ENCODE data around the gene CCDC187. TPM values are rescaled to one million over a fixed set of nuclear protein-coding genes. Genes with fewer than 3 reads are reported as not detected.
A peak's percentile ranks its signal among the peaks of the same experiment; 100 is the strongest.

Gene CCDC187
- total and polyA plus RNA-seq, 4 donors = 2.0 to 16.8 (median 6.8) TPM

DNA sequence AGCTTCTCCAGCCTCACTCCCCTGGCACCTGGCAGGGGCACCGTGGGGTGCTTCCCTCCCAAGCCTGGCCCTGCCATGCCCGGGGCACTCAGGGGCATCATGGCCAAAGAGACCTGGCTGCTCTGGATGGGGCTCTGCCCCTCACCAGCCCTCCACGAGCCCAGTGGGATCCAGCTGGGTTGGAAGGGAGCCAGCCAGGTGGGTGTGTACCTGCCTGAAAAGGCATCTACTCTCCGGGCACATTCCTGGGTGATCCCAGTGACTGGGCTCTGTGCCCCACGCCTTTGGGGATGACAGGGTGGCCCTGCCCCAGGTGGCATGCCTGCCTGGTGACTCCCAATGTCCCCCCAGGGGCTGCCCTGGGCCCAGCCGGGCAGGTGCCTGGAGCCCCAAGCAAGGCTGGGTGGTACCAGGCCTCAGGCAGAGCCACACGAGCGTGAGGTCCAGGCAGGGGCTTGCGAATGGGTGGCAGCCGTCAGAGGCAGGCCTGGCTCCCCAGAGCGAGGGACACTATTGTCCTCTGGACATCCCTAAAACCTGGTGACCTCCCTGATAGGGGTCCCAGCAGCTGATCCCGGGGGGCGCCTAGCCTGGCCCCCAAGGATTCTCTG, 24.2 kb upstream of the CCDC187 start:
- DNase-seq (peak in 2 of 3 donors; percentile 50 to 72), ATAC-seq (ENCODE audit: insufficient read depth, low FRiP score) (no peak)
- Histone ChIP-seq H3K27ac (ENCODE audit: low read depth in 1 of 2, low read length in 1 of 2) (peak overlapping the region; percentile 28 to 41), H3K27me3 (ENCODE audit: control insufficient read depth in 3 of 3, insufficient read depth in 3 of 3, low read length in 2 of 3) (no peaks in the 10 kb centered on the region), H3K9ac (ENCODE audit: insufficient read depth in 1 of 2, low read length in 2 of 2) (peak overlapping the region; percentile 46 to 76), H3K9me3 (ENCODE audit: control insufficient read depth in 4 of 4, insufficient read depth in 3 of 4, low read length in 3 of 4) (no peaks in the 10 kb centered on the region), H3K4me1 (ENCODE audit: control insufficient read depth in 5 of 5, insufficient read depth in 5 of 5, low read length in 5 of 5) (peaks cover 10 to 59% (median 28%) of the 10 kb centered on the region in 5 donors), H3K4me3 (peak overlapping the region; percentile 63), H3K36me3 (ENCODE audit: control insufficient read depth in 4 of 4, insufficient read depth in 4 of 4, low read length in 4 of 4) (peaks cover 0 to 5% (median 2%) of the 10 kb centered on the region in 4 donors)
- WGBS, 2 donors = 15 to 22% methylated on average over 13 of the region's 13 CpGs
- TF ChIP-seq, protein P1, sequence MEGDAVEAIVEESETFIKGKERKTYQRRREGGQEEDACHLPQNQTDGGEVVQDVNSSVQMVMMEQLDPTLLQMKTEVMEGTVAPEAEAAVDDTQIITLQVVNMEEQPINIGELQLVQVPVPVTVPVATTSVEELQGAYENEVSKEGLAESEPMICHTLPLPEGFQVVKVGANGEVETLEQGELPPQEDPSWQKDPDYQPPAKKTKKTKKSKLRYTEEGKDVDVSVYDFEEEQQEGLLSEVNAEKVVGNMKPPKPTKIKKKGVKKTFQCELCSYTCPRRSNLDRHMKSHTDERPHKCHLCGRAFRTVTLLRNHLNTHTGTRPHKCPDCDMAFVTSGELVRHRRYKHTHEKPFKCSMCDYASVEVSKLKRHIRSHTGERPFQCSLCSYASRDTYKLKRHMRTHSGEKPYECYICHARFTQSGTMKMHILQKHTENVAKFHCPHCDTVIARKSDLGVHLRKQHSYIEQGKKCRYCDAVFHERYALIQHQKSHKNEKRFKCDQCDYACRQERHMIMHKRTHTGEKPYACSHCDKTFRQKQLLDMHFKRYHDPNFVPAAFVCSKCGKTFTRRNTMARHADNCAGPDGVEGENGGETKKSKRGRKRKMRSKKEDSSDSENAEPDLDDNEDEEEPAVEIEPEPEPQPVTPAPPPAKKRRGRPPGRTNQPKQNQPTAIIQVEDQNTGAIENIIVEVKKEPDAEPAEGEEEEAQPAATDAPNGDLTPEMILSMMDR (IDR thresholded peaks at IDR 0.05; ENCODE audit: control extremely low read depth, extremely low read depth) = no peak

DNA sequence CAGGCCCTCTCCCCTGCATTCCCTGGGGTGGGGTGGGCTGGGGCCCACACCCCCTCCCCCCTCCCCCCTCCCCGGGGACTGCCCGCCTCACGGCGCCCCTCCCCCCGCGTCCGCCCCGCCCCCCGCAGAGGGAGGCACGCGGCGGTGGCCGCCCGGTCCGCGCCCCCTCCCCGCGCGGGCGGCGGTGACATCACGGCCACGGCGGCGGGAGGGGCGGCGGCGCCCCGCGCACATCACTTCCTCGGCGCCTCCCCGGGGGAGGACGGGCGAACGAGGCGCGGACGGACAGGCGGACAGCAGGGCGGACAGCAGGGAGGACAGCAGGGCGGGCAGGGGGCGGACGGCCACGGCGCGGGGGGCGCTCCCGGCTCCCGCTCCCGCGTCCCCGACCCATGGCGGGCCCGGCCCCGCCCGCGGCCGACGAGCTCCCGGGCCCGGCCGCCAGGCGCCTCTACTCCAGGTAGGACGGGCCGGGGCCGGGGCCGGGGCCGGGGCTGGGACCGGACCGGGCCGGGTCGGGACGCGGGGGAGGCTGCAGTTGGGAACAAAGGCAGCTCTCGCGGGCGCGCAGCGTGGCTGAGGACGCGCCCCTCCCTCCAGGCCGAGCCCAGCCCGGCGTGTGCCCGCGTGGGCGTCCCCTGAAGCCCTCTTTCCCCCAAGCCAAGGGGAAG, 23.5 kb upstream of the CCDC187 start, which contains the start of gene GPSM1:
TSS of gene GPSM1 (plus strand) at position 236 of the 671 bp plus-strand sequence. CDS start at position 393, 157 bp downstream.
- DNase-seq (peak; percentile 71 to 85 (median 77)), ATAC-seq (ENCODE audit: insufficient read depth, low FRiP score) (peak; percentile 9)
- no peaks in the 10 kb centered on the region for H3K9me3 ChIP-seq (ENCODE audit: control insufficient read depth in 4 of 4, insufficient read depth in 3 of 4, low read length in 3 of 4)
- TF ChIP-seq, protein P1 (IDR thresholded peaks at IDR 0.05; ENCODE audit: control extremely low read depth, extremely low read depth) = no peak
- 0 to 1% methylated on average over 25 to 80 of the region's 88 CpGs for WGBS, 2 donors
- H3K4me3 ChIP-seq = peak within 1 kb of the TSS; percentile 63
- peaks cover 10 to 59% (median 28%) of the 10 kb centered on the region in 5 donors for H3K4me1 ChIP-seq (ENCODE audit: control insufficient read depth in 5 of 5, insufficient read depth in 5 of 5, low read length in 5 of 5)
- H3K36me3 ChIP-seq (ENCODE audit: control insufficient read depth in 4 of 4, insufficient read depth in 4 of 4, low read length in 4 of 4) = peaks cover 0 to 4% (median 1%) of the 10 kb centered on the region in 4 donors
- no peaks in the 10 kb centered on the region for H3K27me3 ChIP-seq (ENCODE audit: control insufficient read depth in 3 of 3, insufficient read depth in 3 of 3, low read length in 2 of 3)
- peak within 1 kb of the TSS; percentile 67 to 87 for H3K27ac ChIP-seq (ENCODE audit: low read depth in 1 of 2, low read length in 1 of 2)
- H3K9ac ChIP-seq (ENCODE audit: insufficient read depth in 1 of 2, low read length in 2 of 2) = peak within 1 kb of the TSS; percentile 46 to 76

DNA sequence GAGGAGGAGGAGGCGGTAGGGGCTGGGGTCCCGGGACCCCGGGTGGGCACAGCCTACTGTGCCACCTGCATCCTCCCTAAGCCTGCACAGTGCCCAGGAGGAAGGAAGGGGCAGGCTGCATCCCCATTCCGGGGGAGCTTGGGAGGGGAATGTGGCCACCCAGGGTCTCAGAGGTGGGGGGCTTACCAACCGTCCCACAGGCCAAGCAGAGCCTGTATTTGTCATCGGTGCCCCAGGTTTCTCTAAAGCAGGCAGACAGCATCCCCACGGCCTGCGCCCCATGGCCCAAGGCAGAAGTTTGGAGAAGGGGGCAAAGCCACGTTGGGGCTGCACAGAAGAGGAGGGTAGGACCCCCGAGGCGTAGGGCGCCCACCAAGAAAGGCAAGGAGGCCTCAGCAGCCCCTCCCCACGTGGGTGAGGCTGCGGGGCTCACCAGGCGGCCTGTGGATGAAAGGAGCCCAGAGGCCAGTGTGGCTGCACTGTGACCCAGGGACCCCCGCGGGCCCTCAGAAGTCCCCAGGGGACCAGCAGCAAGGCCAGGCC, 22.9 kb upstream of the CCDC187 start:
- H3K9me3 ChIP-seq (ENCODE audit: control insufficient read depth in 4 of 4, insufficient read depth in 3 of 4, low read length in 3 of 4) = no peaks in the 10 kb centered on the region
- H3K27ac ChIP-seq (ENCODE audit: low read depth in 1 of 2, low read length in 1 of 2) = peak overlapping the region in 1 of 2 donors; percentile 87
- TF ChIP-seq, protein P1 (IDR thresholded peaks at IDR 0.05; ENCODE audit: control extremely low read depth, extremely low read depth) = no peak
- ATAC-seq (ENCODE audit: insufficient read depth, low FRiP score) (no peak), DNase-seq (peak in 2 of 3 donors; percentile 40 to 47)
- no peak overlapping the region for H3K4me3 ChIP-seq
- no peaks in the 10 kb centered on the region for H3K27me3 ChIP-seq (ENCODE audit: control insufficient read depth in 3 of 3, insufficient read depth in 3 of 3, low read length in 2 of 3)
- H3K4me1 ChIP-seq (ENCODE audit: control insufficient read depth in 5 of 5, insufficient read depth in 5 of 5, low read length in 5 of 5) = peaks cover 10 to 59% (median 28%) of the 10 kb centered on the region in 5 donors
- H3K9ac ChIP-seq (ENCODE audit: insufficient read depth in 1 of 2, low read length in 2 of 2) = peak overlapping the region; percentile 23 to 25
- WGBS, 2 donors = 20 to 29% methylated on average over 13 to 17 of the region's 17 CpGs
- H3K36me3 ChIP-seq (ENCODE audit: control insufficient read depth in 4 of 4, insufficient read depth in 4 of 4, low read length in 4 of 4) = peaks cover 0 to 2% (median 0%) of the 10 kb centered on the region in 4 donors
